Mesendoderm (in vitro differentiated cells): Measurements from ENCODE around the gene WFIKKN1.

Experiments
- DNase-seq: peaks from one replicate; pipeline ENCODE4 v3.0.0; 2013
- H2AK5ac ChIP-seq: 2 replicates; pipeline ENCODE4 v1.6.1; 2013; ENCODE audit warnings: low read length, inconsistent platforms
- H2BK120ac ChIP-seq: 2 replicates; pipeline ENCODE4 v1.6.1; 2013; ENCODE audit warnings: low read depth, mild to moderate bottlenecking, low read length, moderate library complexity, mixed read lengths
- H2BK15ac ChIP-seq: replicated peaks from 2 replicates; pipeline ENCODE4 v1.6.1; 2013; ENCODE audit warnings: low read depth, mild to moderate bottlenecking, moderate library complexity
- H2BK5ac ChIP-seq: 2 replicates; pipeline ENCODE4 v1.6.1; 2013; ENCODE audit warnings: low read length, inconsistent platforms
- H3K18ac ChIP-seq: 2 replicates; pipeline ENCODE4 v1.6.1; 2013; ENCODE audit warnings: mild to moderate bottlenecking, low read length, mixed read lengths
- H3K23ac ChIP-seq: one replicate; pipeline ENCODE4 v1.6.1; 2013; ENCODE audit warnings: low read length
- H3K27ac ChIP-seq: 2 replicates; pipeline ENCODE4 v1.5.1; 2013; ENCODE audit warnings: low read depth, mild to moderate bottlenecking, inconsistent platforms, low read length, moderate library complexity
- H3K27me3 ChIP-seq: 2 replicates; pipeline ENCODE4 v1.6.1; 2013; ENCODE audit warnings: low read length, control low read depth, mild to moderate bottlenecking, inconsistent platforms; ENCODE audit not compliant: insufficient read depth, poor library complexity
- H3K36me3 ChIP-seq: 2 replicates; pipeline ENCODE4 v1.6.1; 2013; ENCODE audit warnings: low read length, inconsistent platforms; ENCODE audit not compliant: control insufficient read depth, insufficient read depth
- H3K4ac ChIP-seq: one replicate; pipeline ENCODE4 v1.6.1; 2013; ENCODE audit warnings: low read depth, mild to moderate bottlenecking, low read length, moderate library complexity
- H3K4me1 ChIP-seq: 2 replicates; pipeline ENCODE4 v1.6.1; 2013; ENCODE audit warnings: low read depth, low read length, inconsistent platforms; ENCODE audit not compliant: control insufficient read depth
- H3K4me2 ChIP-seq: 2 replicates; pipeline ENCODE4 v1.6.1; 2013; ENCODE audit warnings: low read length
- H3K4me3 ChIP-seq: 2 replicates; pipeline ENCODE4 v1.5.1; 2013; ENCODE audit warnings: mild to moderate bottlenecking, low read length
- H3K56ac ChIP-seq: one replicate; pipeline ENCODE4 v1.6.1; 2013; ENCODE audit warnings: low read length
- H3K79me1 ChIP-seq: 2 replicates; pipeline ENCODE4 v1.6.1; 2013; ENCODE audit warnings: low read length, inconsistent platforms
- H3K79me2 ChIP-seq: 2 replicates; pipeline ENCODE4 v1.6.1; 2013; ENCODE audit warnings: mild to moderate bottlenecking, low read length; ENCODE audit not compliant: control insufficient read depth, insufficient read depth
- H3K9ac ChIP-seq: 2 replicates; pipeline ENCODE4 v1.6.1; 2013; ENCODE audit warnings: low read length, inconsistent platforms
- H4K5ac ChIP-seq: one replicate; pipeline ENCODE4 v1.6.1; 2013; ENCODE audit warnings: low read length
- H4K8ac ChIP-seq: one replicate; pipeline ENCODE4 v1.6.1; 2013; ENCODE audit warnings: low read depth, mild to moderate bottlenecking, control low read depth, low read length, moderate library complexity
- WGBS: extraction: QIAGEN DNeasy Blood & Tissue Kit; methylation state at CpG from one replicate; pipeline ENCODE4 v1.1.7; 2013; ENCODE audit warnings: low lambda C conversion rate, missing lambda C conversion rate; ENCODE audit not compliant: insufficient coverage; ENCODE audit errors: extremely low coverage; 5-methylcytosine and 5-hydroxymethylcytosine counted together

WFIKKN1 gene

GRCh38 chr16:615122-615521 lies 15.7 kb upstream of the WFIKKN1 start:
- Histone ChIP-seq H3K4me2 (no peak overlapping the region), H3K36me3 (no peaks in the 10 kb centered on the region), H3K4me3 (no peak overlapping the region), H3K9ac (no peak overlapping the region), H3K23ac (no peak overlapping the region), H2BK120ac (no peak overlapping the region), H4K8ac (no peak overlapping the region), H3K27me3 (no peaks in the 10 kb centered on the region), H3K27ac (no peak overlapping the region), H2AK5ac (no peak overlapping the region), H3K79me2 (no peaks in the 10 kb centered on the region), H4K5ac (no peak overlapping the region), H2BK5ac (no peak overlapping the region), H3K18ac (no peak overlapping the region), H3K4ac (no peak overlapping the region), H3K4me1 (no peaks in the 10 kb centered on the region), H3K56ac (no peak overlapping the region), H2BK15ac (no peak overlapping the region), H3K79me1 (peaks cover 2% of the 10 kb centered on the region)
- no CpG with 5 or more reads among the region's 13 CpGs for WGBS
- no peak for DNase-seq

GRCh38 chr16:616733-617586 lies 13.8 kb upstream of the WFIKKN1 start:
- no peak overlapping the region for H3K4ac ChIP-seq
- H3K18ac ChIP-seq = no peak overlapping the region
- H2BK15ac ChIP-seq = no peak overlapping the region
- H2AK5ac ChIP-seq = no peak overlapping the region
- H3K9ac ChIP-seq = no peak overlapping the region
- peaks cover 2% of the 10 kb centered on the region for H3K79me1 ChIP-seq
- no peak overlapping the region for H2BK5ac ChIP-seq
- no peak overlapping the region for H4K8ac ChIP-seq
- H3K36me3 ChIP-seq = no peaks in the 10 kb centered on the region
- no peak overlapping the region for H3K27ac ChIP-seq
- H3K4me1 ChIP-seq = no peaks in the 10 kb centered on the region
- H4K5ac ChIP-seq = no peak overlapping the region
- H3K27me3 ChIP-seq = no peaks in the 10 kb centered on the region
- no peak overlapping the region for H3K4me3 ChIP-seq
- no peaks in the 10 kb centered on the region for H3K79me2 ChIP-seq
- no peak overlapping the region for H3K4me2 ChIP-seq
- H3K23ac ChIP-seq = no peak overlapping the region
- no peak overlapping the region for H3K56ac ChIP-seq
- DNase-seq = no peak
- H2BK120ac ChIP-seq = no peak overlapping the region
- no CpG with 5 or more reads among the region's 39 CpGs for WGBS

- Histone ChIP-seq H3K4me2 (no peak overlapping the region), H2BK15ac (no peak overlapping the region), H3K56ac (no peak overlapping the region), H3K27me3 (no peaks in the 10 kb centered on the region), H3K79me2 (no peaks in the 10 kb centered on the region), H2BK120ac (no peak overlapping the region), H3K79me1 (peaks cover 2% of the 10 kb centered on the region), H2BK5ac (no peak overlapping the region), H4K8ac (no peak overlapping the region), H3K4ac (no peak overlapping the region), H2AK5ac (no peak overlapping the region), H3K4me3 (no peak overlapping the region), H3K23ac (no peak overlapping the region), H3K18ac (no peak overlapping the region), H3K27ac (no peak overlapping the region), H4K5ac (no peak overlapping the region), H3K9ac (no peak overlapping the region), H3K4me1 (no peaks in the 10 kb centered on the region), H3K36me3 (no peaks in the 10 kb centered on the region)
- no peak for DNase-seq
- WGBS = no CpG with 5 or more reads among the region's 16 CpGs
Observed at GRCh38 chr16:617855-618254, 12.9 kb upstream of the WFIKKN1 start.

GRCh38 chr16:619476-620100 lies 11.2 kb upstream of the WFIKKN1 start:
- H3K79me2 ChIP-seq = no peaks in the 10 kb centered on the region
- WGBS = no CpG with 5 or more reads among the region's 20 CpGs
- no peak for DNase-seq

GRCh38 chr16:620700-621525 lies 9.9 kb upstream of the WFIKKN1 start:
- no peak overlapping the region for H3K23ac ChIP-seq
- no peak overlapping the region for H3K18ac ChIP-seq
- H2BK120ac ChIP-seq = no peak overlapping the region
- H2AK5ac ChIP-seq = no peak overlapping the region
- H3K9ac ChIP-seq = no peak overlapping the region
- no peak overlapping the region for H3K4ac ChIP-seq
- H3K27ac ChIP-seq = no peak overlapping the region
- H3K56ac ChIP-seq = no peak overlapping the region
- H3K4me2 ChIP-seq = no peak overlapping the region
- DNase-seq = no peak
- no peak overlapping the region for H4K5ac ChIP-seq
- no peaks in the 10 kb centered on the region for H3K4me1 ChIP-seq
- H3K4me3 ChIP-seq = no peak overlapping the region
- no peak overlapping the region for H4K8ac ChIP-seq
- H2BK15ac ChIP-seq = no peak overlapping the region
- H3K36me3 ChIP-seq = no peaks in the 10 kb centered on the region
- H2BK5ac ChIP-seq = no peak overlapping the region
- no peaks in the 10 kb centered on the region for H3K79me1 ChIP-seq
- H3K79me2 ChIP-seq = no peaks in the 10 kb centered on the region
- H3K27me3 ChIP-seq = no peaks in the 10 kb centered on the region
- no CpG with 5 or more reads among the region's 41 CpGs for WGBS

More at GRCh38 chr16:619476-620100, 11.2 kb upstream of the WFIKKN1 start:
- no peak overlapping the region for H3K4me3 ChIP-seq
- H3K18ac ChIP-seq = no peak overlapping the region
- no peak overlapping the region for H4K8ac ChIP-seq
- no peak overlapping the region for H2BK15ac ChIP-seq
- H3K4me1 ChIP-seq = no peaks in the 10 kb centered on the region
- no peak overlapping the region for H2AK5ac ChIP-seq
- H3K27ac ChIP-seq = no peak overlapping the region
- H3K23ac ChIP-seq = no peak overlapping the region
- no peak overlapping the region for H3K4me2 ChIP-seq
- no peak overlapping the region for H3K4ac ChIP-seq
- H3K27me3 ChIP-seq = no peaks in the 10 kb centered on the region
- H3K79me1 ChIP-seq = peaks cover 2% of the 10 kb centered on the region
- H2BK120ac ChIP-seq = no peak overlapping the region
- no peaks in the 10 kb centered on the region for H3K36me3 ChIP-seq
- no peak overlapping the region for H2BK5ac ChIP-seq
- no peak overlapping the region for H4K5ac ChIP-seq
- H3K56ac ChIP-seq = no peak overlapping the region
- H3K9ac ChIP-seq = no peak overlapping the region
